ENCODE data around the gene CPNE9.

The CPNE9 gene

GRCh38 chr3:9669720-9670432 is 33.8 kb upstream of the CPNE9 start:
- no peak overlapping the region for H3K4me3 ChIP-seq (replicated peaks in 1 of 2; ENCODE audit: low read depth in 2 of 2, low read length in 2 of 2)
- no peak for TF ChIP-seq CTCF (IDR thresholded peaks at IDR 0.05; ENCODE audit: low read depth, low read length)
- peak in 1 of 2 donors; percentile 47 for DNase-seq (ENCODE audit: low read depth in 2 of 2)

GRCh38 chr3:9673082-9673481 is 30.6 kb upstream of the CPNE9 start:
- TF ChIP-seq CTCF (IDR thresholded peaks at IDR 0.05; ENCODE audit: low read depth, low read length): no peak
- no peak overlapping the region for H3K4me3 ChIP-seq (replicated peaks in 1 of 2; ENCODE audit: low read depth in 2 of 2, low read length in 2 of 2)
- DNase-seq (ENCODE audit: low read depth in 2 of 2): no peak

GRCh38 chr3:9673752-9674151 is 29.9 kb upstream of the CPNE9 start:
- TF ChIP-seq CTCF (IDR thresholded peaks at IDR 0.05; ENCODE audit: low read depth, low read length): no peak
- no peak for DNase-seq (ENCODE audit: low read depth in 2 of 2)
- H3K4me3 ChIP-seq (replicated peaks in 1 of 2; ENCODE audit: low read depth in 2 of 2, low read length in 2 of 2): no peak overlapping the region

GRCh38 chr3:9675736-9676290 is 27.8 kb upstream of the CPNE9 start:
- DNase-seq (ENCODE audit: low read depth in 2 of 2): no peak
- no peak overlapping the region for H3K4me3 ChIP-seq (replicated peaks in 1 of 2; ENCODE audit: low read depth in 2 of 2, low read length in 2 of 2)
- no peak for TF ChIP-seq CTCF (IDR thresholded peaks at IDR 0.05; ENCODE audit: low read depth, low read length)

GRCh38 chr3:9676785-9677184 is 26.8 kb upstream of the CPNE9 start:
- peak in 1 of 2 donors; percentile 32 for DNase-seq (ENCODE audit: low read depth in 2 of 2)
- no peak for TF ChIP-seq CTCF (IDR thresholded peaks at IDR 0.05; ENCODE audit: low read depth, low read length)
- H3K4me3 ChIP-seq (replicated peaks in 1 of 2; ENCODE audit: low read depth in 2 of 2, low read length in 2 of 2): no peak overlapping the region

- TF ChIP-seq CTCF (IDR thresholded peaks at IDR 0.05; ENCODE audit: low read depth, low read length): no peak
- no peak for DNase-seq (ENCODE audit: low read depth in 2 of 2)
- no peak overlapping the region for H3K4me3 ChIP-seq (replicated peaks in 1 of 2; ENCODE audit: low read depth in 2 of 2, low read length in 2 of 2)
Measured at GRCh38 chr3:9678493-9678892, 25.1 kb upstream of the CPNE9 start.
